HEK293 (cell line): ENCODE measurements around the gene OVOL3.

Experiments
- AEBP2 ChIP-seq: fragments of 450-650 bp; formaldehyde crosslinking; IDR thresholded peaks from 2 replicates; pipeline ENCODE4 v1.5.1; 2016; ENCODE audit warnings: missing biosample characterization, missing genetic modification characterization, borderline replicate concordance
- HOXA7 ChIP-seq: sonication (generic); formaldehyde crosslinking; IDR thresholded peaks from 2 replicates; pipeline ENCODE4 v1.8.1; 2022; ENCODE audit warnings: missing genetic modification reagents, borderline replicate concordance
- ZBTB20 ChIP-seq: fragments of 450-650 bp; formaldehyde crosslinking; IDR thresholded peaks from 2 replicates; pipeline ENCODE4 v1.5.1; 2016; ENCODE audit warnings: missing biosample characterization, missing genetic modification characterization
- ZNF114 ChIP-seq: fragments of 450-650 bp; formaldehyde crosslinking; IDR thresholded peaks from 2 replicates; pipeline ENCODE4 v1.5.0; 2017; ENCODE audit warnings: missing biosample characterization, missing genetic modification characterization
- ZNF146 ChIP-seq: fragments of 450-650 bp; formaldehyde crosslinking; IDR thresholded peaks from 2 replicates; pipeline ENCODE4 v1.5.1; 2016; ENCODE audit warnings: missing biosample characterization, missing genetic modification characterization
- ZNF324 ChIP-seq: fragments of 450-650 bp; formaldehyde crosslinking; IDR thresholded peaks from 2 replicates; pipeline ENCODE4 v1.5.1; 2016; ENCODE audit warnings: missing biosample characterization, missing genetic modification characterization
- ZNF350 ChIP-seq: fragments of 450-650 bp; formaldehyde crosslinking; IDR thresholded peaks from 2 replicates; pipeline ENCODE4 v1.5.0; 2017; ENCODE audit warnings: missing biosample characterization, mild to moderate bottlenecking, missing genetic modification characterization
- ZNF510 ChIP-seq: fragments of 450-650 bp; formaldehyde crosslinking; IDR thresholded peaks from 2 replicates; pipeline ENCODE4 v1.5.1; 2018; ENCODE audit warnings: mild to moderate bottlenecking, missing genetic modification characterization, missing biosample characterization; ENCODE audit not compliant: insufficient replicate concordance
- ZNF521 ChIP-seq: fragments of 450-650 bp; formaldehyde crosslinking; IDR thresholded peaks from 2 replicates; pipeline ENCODE4 v1.5.1; 2017; ENCODE audit warnings: missing biosample characterization, mild to moderate bottlenecking, missing genetic modification characterization
- TF ChIP-seq, protein P1 (sequence below): fragments of 450-650 bp; formaldehyde crosslinking; IDR thresholded peaks from 2 replicates; pipeline ENCODE4 v1.5.1; 2016; ENCODE audit warnings: missing biosample characterization, missing genetic modification characterization
- TF ChIP-seq, protein P2 (sequence below): fragments of 450-650 bp; formaldehyde crosslinking; IDR thresholded peaks from 2 replicates; pipeline ENCODE4 v1.5.1; 2016; ENCODE audit warnings: missing biosample characterization, missing genetic modification characterization

GRCh38 chr19:36081385-36081784, 29.6 kb upstream of the OVOL3 start:
- TF ChIP-seq ZNF146 (tag by site-specific recombination) (no peak), ZNF521 (tag by site-specific recombination) (no peak), AEBP2 (tag by site-specific recombination) (no peak), ZNF114 (tag by site-specific recombination) (no peak), ZNF510 (no peak), HOXA7 (CRISPR knock-in tag) (no peak), ZBTB20 (tag by site-specific recombination) (no peak), ZNF350 (no peak), ZNF324 (tag by site-specific recombination) (no peak)
- TF ChIP-seq, protein P1, sequence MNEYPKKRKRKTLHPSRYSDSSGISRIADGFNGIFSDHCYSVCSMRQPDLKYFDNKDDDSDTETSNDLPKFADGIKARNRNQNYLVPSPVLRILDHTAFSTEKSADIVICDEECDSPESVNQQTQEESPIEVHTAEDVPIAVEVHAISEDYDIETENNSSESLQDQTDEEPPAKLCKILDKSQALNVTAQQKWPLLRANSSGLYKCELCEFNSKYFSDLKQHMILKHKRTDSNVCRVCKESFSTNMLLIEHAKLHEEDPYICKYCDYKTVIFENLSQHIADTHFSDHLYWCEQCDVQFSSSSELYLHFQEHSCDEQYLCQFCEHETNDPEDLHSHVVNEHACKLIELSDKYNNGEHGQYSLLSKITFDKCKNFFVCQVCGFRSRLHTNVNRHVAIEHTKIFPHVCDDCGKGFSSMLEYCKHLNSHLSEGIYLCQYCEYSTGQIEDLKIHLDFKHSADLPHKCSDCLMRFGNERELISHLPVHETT (tag by site-specific recombination), result no peak
- TF ChIP-seq, protein P2, sequence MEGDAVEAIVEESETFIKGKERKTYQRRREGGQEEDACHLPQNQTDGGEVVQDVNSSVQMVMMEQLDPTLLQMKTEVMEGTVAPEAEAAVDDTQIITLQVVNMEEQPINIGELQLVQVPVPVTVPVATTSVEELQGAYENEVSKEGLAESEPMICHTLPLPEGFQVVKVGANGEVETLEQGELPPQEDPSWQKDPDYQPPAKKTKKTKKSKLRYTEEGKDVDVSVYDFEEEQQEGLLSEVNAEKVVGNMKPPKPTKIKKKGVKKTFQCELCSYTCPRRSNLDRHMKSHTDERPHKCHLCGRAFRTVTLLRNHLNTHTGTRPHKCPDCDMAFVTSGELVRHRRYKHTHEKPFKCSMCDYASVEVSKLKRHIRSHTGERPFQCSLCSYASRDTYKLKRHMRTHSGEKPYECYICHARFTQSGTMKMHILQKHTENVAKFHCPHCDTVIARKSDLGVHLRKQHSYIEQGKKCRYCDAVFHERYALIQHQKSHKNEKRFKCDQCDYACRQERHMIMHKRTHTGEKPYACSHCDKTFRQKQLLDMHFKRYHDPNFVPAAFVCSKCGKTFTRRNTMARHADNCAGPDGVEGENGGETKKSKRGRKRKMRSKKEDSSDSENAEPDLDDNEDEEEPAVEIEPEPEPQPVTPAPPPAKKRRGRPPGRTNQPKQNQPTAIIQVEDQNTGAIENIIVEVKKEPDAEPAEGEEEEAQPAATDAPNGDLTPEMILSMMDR, result no peak
